Breast epithelium (tissue), 4 donors: ENCODE results near the gene RBM27. TPM values are rescaled to one million over a fixed set of nuclear protein-coding genes. Genes with fewer than 3 reads are reported as not detected.
"Not testable (repeated sequence)": the region's sequence is repeated elsewhere in the genome, so short reads cannot be mapped to it uniquely, and the experiment has no call there.

ENCODE experiments used
- DNase-seq, 2 donors: peaks; one replicate each; pipeline ENCODE4 v3.0.0-alpha.2; 2019; ENCODE audit warnings: low spot score in 2 of 2
- H3K27ac ChIP-seq, 2 donors: fragments of 200-600 bp; sonication (generic) in 1 of 2; one replicate each; pipeline ENCODE4 v1.5.1; 2016 to 2019; ENCODE audit warnings: mild to moderate bottlenecking in 1 of 2
- H3K27me3 ChIP-seq, 2 donors: fragments of 200-600 bp; sonication (generic) in 1 of 2; one replicate each; pipeline versions ENCODE4 v1.5.1 to v1.6.0; 2017 to 2019; ENCODE audit warnings: control low read depth in 1 of 2, mild to moderate bottlenecking in 1 of 2
- H3K36me3 ChIP-seq: fragments of 200-600 bp; one replicate; pipeline ENCODE4 v1.5.1; 2019
- H3K4me1 ChIP-seq, 2 donors: fragments of 200-600 bp; sonication (generic); one replicate each; pipeline ENCODE4 v1.5.1; 2016 to 2019; ENCODE audit warnings: control low read depth in 1 of 2
- H3K4me3 ChIP-seq, 3 donors: fragments of 200-600 bp; sonication (generic); 1 replicate in 2 of 3; 2 replicates in 1 of 3; pipeline ENCODE4 v1.5.1; 2016 to 2019; ENCODE audit warnings: mild to moderate bottlenecking in 3 of 3, moderate library complexity in 2 of 3
- H3K9me3 ChIP-seq, 2 donors: fragments of 200-600 bp; sonication (generic) in 1 of 2; one replicate each; pipeline ENCODE4 v1.5.1; 2016 to 2019; ENCODE audit warnings: control low read depth in 1 of 2
- POLR2A ChIP-seq: fragments of 450-650 bp; IDR thresholded peaks from one replicate; pipeline ENCODE4 v1.6.1; 2016; ENCODE audit warnings: antibody characterized with exemption, mild to moderate bottlenecking, moderate library complexity
- POLR2AphosphoS5 ChIP-seq, 3 donors: sonication (generic); formaldehyde crosslinking; IDR thresholded peaks; one replicate each; pipeline ENCODE4 v1.6.1; 2017; ENCODE audit warnings: antibody characterized with exemption in 3 of 3
- intact Hi-C: fragments of 100-400 bp; cut with DNase I; formaldehyde crosslinking; loops from one replicate; pipeline ENCODE4 v1.15.1; 2023; ENCODE audit warnings: low total_unique reads
- total RNA-seq, 3 donors: library from RNA; depleted of rRNA; stranded (reverse); fragments of >200 nt; gene quantifications; one replicate each; pipeline ENCODE4 v1.1.0, GENCODE V29; 2016
- TF ChIP-seq, protein P1 (sequence below), 3 donors: fragments of 450-650 bp; IDR thresholded peaks; one replicate each; pipeline ENCODE4 v1.5.1; 2016 to 2017; ENCODE audit warnings: antibody characterized with exemption in 3 of 3, mild to moderate bottlenecking in 3 of 3, moderate library complexity in 3 of 3

Gene RBM27
- total RNA-seq, 3 donors from 2014 or later, result 20.6 to 32.3 (median 31.8) TPM

- no peaks in the 10 kb centered on the region for H3K36me3 ChIP-seq
- no peak overlapping the region for H3K27ac ChIP-seq
- TF ChIP-seq POLR2AphosphoS5 (IDR thresholded peaks at IDR 0.05), result no peak
- no peak for TF ChIP-seq POLR2A
- intact Hi-C loops, result no loop called here
- DNase-seq, result no peak
- H3K4me3 ChIP-seq, result no peak overlapping the region
- no peaks in the 10 kb centered on the region for H3K9me3 ChIP-seq
- peaks cover 0 to 4% of the 10 kb centered on the region in 2 donors for H3K4me1 ChIP-seq
- H3K27me3 ChIP-seq, result no peaks in the 10 kb centered on the region
Measured at GRCh38 chr5:146185161-146185560, 18.2 kb upstream of the RBM27 start.

- intact Hi-C loops, result no loop called here
- Histone ChIP-seq H3K9me3 (no peaks in the 10 kb centered on the region), H3K27ac (no peak overlapping the region), H3K4me3 (no peak overlapping the region), H3K36me3 (no peaks in the 10 kb centered on the region), H3K27me3 (no peaks in the 10 kb centered on the region), H3K4me1 (no peaks in the 10 kb centered on the region)
- TF ChIP-seq, protein P1, sequence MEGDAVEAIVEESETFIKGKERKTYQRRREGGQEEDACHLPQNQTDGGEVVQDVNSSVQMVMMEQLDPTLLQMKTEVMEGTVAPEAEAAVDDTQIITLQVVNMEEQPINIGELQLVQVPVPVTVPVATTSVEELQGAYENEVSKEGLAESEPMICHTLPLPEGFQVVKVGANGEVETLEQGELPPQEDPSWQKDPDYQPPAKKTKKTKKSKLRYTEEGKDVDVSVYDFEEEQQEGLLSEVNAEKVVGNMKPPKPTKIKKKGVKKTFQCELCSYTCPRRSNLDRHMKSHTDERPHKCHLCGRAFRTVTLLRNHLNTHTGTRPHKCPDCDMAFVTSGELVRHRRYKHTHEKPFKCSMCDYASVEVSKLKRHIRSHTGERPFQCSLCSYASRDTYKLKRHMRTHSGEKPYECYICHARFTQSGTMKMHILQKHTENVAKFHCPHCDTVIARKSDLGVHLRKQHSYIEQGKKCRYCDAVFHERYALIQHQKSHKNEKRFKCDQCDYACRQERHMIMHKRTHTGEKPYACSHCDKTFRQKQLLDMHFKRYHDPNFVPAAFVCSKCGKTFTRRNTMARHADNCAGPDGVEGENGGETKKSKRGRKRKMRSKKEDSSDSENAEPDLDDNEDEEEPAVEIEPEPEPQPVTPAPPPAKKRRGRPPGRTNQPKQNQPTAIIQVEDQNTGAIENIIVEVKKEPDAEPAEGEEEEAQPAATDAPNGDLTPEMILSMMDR (IDR thresholded peaks at IDR 0.05), result no peak
- TF ChIP-seq POLR2AphosphoS5 (IDR thresholded peaks at IDR 0.05) (no peak), POLR2A (no peak)
- no peak for DNase-seq
Measured at GRCh38 chr5:146188358-146188757, 15.0 kb upstream of the RBM27 start.

DNA sequence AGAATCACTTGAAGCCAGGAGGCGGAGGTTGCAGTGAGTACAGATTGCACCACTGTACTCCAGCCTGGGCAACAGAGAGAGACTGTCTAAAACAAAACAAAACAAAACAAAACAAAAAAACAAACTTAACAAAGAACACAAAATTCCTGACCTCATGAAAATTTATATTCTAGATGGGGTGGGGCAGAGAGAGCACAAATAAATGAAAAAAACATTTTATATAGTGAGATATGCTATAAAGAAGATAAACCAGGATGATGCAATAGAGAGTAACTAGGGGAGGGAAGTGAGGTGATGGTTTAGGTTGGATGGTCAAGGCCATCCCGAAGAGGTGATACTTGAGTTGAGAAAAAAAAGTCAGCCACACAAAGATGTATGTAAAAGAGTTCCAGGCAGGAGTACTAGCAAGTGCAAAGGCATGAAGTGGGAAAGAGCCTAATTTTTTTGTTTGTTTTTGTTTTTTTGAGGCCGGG, 10.8 kb upstream of the RBM27 start:
- no peaks in the 10 kb centered on the region for H3K9me3 ChIP-seq
- H3K27ac ChIP-seq, result no peak overlapping the region
- H3K36me3 ChIP-seq, result no peaks in the 10 kb centered on the region
- intact Hi-C loops, result no loop called here
- H3K4me1 ChIP-seq, result no peaks in the 10 kb centered on the region
- no peak for DNase-seq
- no peaks in the 10 kb centered on the region for H3K27me3 ChIP-seq
- no peak for TF ChIP-seq POLR2AphosphoS5 (IDR thresholded peaks at IDR 0.05)
- TF ChIP-seq POLR2A, result no peak
- TF ChIP-seq, protein P1 (IDR thresholded peaks at IDR 0.05), result no peak
- H3K4me3 ChIP-seq, result no peak overlapping the region

GRCh38 chr5:146193285-146193684, 10.1 kb upstream of the RBM27 start:
- intact Hi-C loops, result no loop called here
- Histone ChIP-seq H3K4me1 (no peaks in the 10 kb centered on the region), H3K27ac (no peak overlapping the region), H3K36me3 (no peaks in the 10 kb centered on the region), H3K4me3 (no peak overlapping the region), H3K9me3 (no peaks in the 10 kb centered on the region), H3K27me3 (no peaks in the 10 kb centered on the region)
- TF ChIP-seq POLR2A (no peak), POLR2AphosphoS5 (IDR thresholded peaks at IDR 0.05) (no peak)
- TF ChIP-seq, protein P1 (IDR thresholded peaks at IDR 0.05), result no peak
- DNase-seq, result no peak

GRCh38 chr5:146194997-146195396, 8.4 kb upstream of the RBM27 start:
- H3K27me3 ChIP-seq, H3K4me1 ChIP-seq, H3K27ac ChIP-seq, H3K36me3 ChIP-seq, intact Hi-C loops, H3K9me3 ChIP-seq, H3K4me3 ChIP-seq, DNase-seq: not testable (repeated sequence)

- intact Hi-C loops, result no loop called here
- TF ChIP-seq POLR2A (no peak), POLR2AphosphoS5 (IDR thresholded peaks at IDR 0.05) (no peak)
- TF ChIP-seq, protein P1 (IDR thresholded peaks at IDR 0.05), result no peak
- Histone ChIP-seq H3K4me1 (no peaks in the 10 kb centered on the region), H3K27me3 (no peaks in the 10 kb centered on the region), H3K27ac (no peak overlapping the region), H3K4me3 (no peak overlapping the region), H3K36me3 (no peaks in the 10 kb centered on the region), H3K9me3 (no peaks in the 10 kb centered on the region)
- DNase-seq, result no peak
Measured at GRCh38 chr5:146196459-146197048, 6.9 kb upstream of the RBM27 start.
